ENCODE data around the gene ZNF490.

Gene ZNF490

DNA sequence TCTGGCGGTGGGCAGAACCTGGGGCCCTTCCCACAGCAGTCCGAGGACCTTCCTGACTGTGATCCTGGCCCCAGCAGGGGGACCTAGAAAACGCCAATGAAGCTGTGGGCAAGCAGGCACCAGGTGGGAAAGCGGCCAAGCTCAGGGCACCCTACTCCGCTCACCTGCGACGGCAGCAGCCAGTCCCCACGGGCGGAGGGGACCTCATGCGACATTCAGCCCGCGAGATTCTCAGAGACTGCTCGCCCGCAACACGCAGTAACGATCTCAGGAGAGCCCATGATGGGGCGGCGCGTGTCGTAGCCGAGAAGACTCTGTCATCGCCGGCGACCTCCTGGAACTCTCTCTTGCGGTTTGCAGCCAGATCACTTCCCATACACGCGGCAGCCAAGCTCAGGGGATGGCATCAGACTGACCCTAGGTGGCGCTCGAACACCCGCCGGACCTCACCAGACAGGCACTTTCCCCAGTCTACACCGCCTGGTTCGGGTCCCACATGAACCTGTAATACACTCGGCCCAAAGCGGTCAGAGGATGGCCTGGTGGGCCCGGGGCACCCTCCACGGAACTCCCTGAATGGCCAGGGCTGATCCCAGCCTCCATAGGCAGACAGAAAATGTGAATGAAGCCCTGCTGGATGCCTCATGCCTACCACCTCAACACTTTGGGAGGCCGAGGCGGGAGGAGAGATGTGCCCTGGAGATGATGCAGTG lies 29.4 kb upstream of the ZNF490 start:
- in situ Hi-C loops (cut with HindIII; ENCODE audit: low sequenced_read_pairs), result no loop called here
- peak; percentile 16 for DNase-seq (ENCODE audit: low read depth)
- TF ChIP-seq, protein P1, sequence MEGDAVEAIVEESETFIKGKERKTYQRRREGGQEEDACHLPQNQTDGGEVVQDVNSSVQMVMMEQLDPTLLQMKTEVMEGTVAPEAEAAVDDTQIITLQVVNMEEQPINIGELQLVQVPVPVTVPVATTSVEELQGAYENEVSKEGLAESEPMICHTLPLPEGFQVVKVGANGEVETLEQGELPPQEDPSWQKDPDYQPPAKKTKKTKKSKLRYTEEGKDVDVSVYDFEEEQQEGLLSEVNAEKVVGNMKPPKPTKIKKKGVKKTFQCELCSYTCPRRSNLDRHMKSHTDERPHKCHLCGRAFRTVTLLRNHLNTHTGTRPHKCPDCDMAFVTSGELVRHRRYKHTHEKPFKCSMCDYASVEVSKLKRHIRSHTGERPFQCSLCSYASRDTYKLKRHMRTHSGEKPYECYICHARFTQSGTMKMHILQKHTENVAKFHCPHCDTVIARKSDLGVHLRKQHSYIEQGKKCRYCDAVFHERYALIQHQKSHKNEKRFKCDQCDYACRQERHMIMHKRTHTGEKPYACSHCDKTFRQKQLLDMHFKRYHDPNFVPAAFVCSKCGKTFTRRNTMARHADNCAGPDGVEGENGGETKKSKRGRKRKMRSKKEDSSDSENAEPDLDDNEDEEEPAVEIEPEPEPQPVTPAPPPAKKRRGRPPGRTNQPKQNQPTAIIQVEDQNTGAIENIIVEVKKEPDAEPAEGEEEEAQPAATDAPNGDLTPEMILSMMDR (IDR thresholded peaks at IDR 0.05; ENCODE audit: low read depth, low read length, missing control alignments), result peak; percentile 68
- no peak overlapping the region for H3K4me3 ChIP-seq (ENCODE audit: low read depth, low read length)

- in situ Hi-C loops (cut with HindIII; ENCODE audit: low sequenced_read_pairs), result no loop called here
- no peak for DNase-seq (ENCODE audit: low read depth)
- no peak overlapping the region for H3K4me3 ChIP-seq (ENCODE audit: low read depth, low read length)
- TF ChIP-seq, protein P1 (IDR thresholded peaks at IDR 0.05; ENCODE audit: low read depth, low read length, missing control alignments), result no peak
Observed at GRCh38 chr19:12638611-12639182, 28.1 kb upstream of the ZNF490 start.

DNA sequence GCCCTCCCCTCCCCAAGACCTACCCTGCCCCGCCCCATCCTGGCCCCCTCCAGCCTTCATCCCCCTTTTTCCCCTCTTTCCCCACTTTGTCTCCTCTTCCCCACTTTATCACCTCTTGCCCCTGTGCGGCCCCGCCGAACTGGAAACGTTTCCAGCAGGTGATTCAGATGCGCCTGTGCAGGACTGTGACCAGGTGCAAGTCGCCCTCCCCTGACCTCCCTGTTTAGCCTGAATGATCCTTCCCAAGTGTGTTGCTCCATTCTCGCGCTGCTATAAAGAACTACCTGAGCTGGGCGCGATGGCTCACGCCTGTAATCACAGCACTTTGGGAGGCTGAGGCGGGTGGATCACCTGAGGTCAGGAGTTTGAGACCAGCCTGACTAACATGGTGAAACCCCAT lies 26.0 kb upstream of the ZNF490 start:
- no peak overlapping the region for H3K4me3 ChIP-seq (ENCODE audit: low read depth, low read length)
- TF ChIP-seq, protein P1 (IDR thresholded peaks at IDR 0.05; ENCODE audit: low read depth, low read length, missing control alignments), result no peak
- in situ Hi-C loops (cut with HindIII; ENCODE audit: low sequenced_read_pairs), result no loop called here
- no peak for DNase-seq (ENCODE audit: low read depth)

DNA sequence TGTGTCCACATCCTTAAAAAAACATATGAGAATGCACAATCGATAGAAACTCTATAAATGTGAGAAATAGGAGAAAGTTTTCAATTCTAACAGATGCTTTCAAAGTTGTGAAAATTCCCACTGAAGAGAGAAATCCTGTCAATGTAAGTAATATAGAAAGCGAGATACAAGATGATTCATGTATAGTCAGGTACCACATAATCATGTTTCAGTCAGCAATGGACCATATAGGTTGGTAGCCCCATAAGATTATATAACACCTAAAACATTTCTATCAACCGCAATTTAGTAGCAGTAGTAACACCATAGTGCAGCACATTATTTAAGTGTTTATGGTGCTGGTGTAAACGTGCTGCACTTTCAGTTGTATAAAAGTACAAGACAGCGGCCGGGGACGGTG lies 18.6 kb upstream of the ZNF490 start:
- TF ChIP-seq, protein P1 (IDR thresholded peaks at IDR 0.05; ENCODE audit: low read depth, low read length, missing control alignments), result no peak
- no peak for DNase-seq (ENCODE audit: low read depth)
- in situ Hi-C loops (cut with HindIII; ENCODE audit: low sequenced_read_pairs), result no loop called here
- no peak overlapping the region for H3K4me3 ChIP-seq (ENCODE audit: low read depth, low read length)

- H3K4me3 ChIP-seq (ENCODE audit: low read depth, low read length), result no peak overlapping the region
- no peak for DNase-seq (ENCODE audit: low read depth)
- TF ChIP-seq, protein P1 (IDR thresholded peaks at IDR 0.05; ENCODE audit: low read depth, low read length, missing control alignments), result no peak
- in situ Hi-C loops (cut with HindIII; ENCODE audit: low sequenced_read_pairs), result no loop called here
Observed at GRCh38 chr19:12628040-12629022, 17.7 kb upstream of the ZNF490 start.

- TF ChIP-seq, protein P1 (IDR thresholded peaks at IDR 0.05; ENCODE audit: low read depth, low read length, missing control alignments), result no peak
- H3K4me3 ChIP-seq (ENCODE audit: low read depth, low read length), result no peak overlapping the region
- in situ Hi-C loops (cut with HindIII; ENCODE audit: low sequenced_read_pairs), result no loop called here
- DNase-seq (ENCODE audit: low read depth), result no peak
Observed at GRCh38 chr19:12626958-12627357, 16.3 kb upstream of the ZNF490 start.

Measured in astrocyte of the cerebellum (primary cell).